K562 (cell line): ENCODE measurements around the gene PHF14. TPM values are rescaled to one million over a fixed set of nuclear protein-coding genes. Genes with fewer than 3 reads are reported as not detected.

Experiments
- ATAC-seq: fragments of 200-7000 bp; cut with Tn5 transposase; 3 replicates; pipeline ENCODE4 v1.9.1; 2020; ENCODE audit warnings: moderate library complexity
- BruUV-seq: library from RNA; stranded (reverse); fragments of 400-500 nt; replicated peaks from 2 replicates; lab custom pipeline; 2021; lab: Mats Ljungman, UMichigan
- CTCF ChIA-PET: fragments of 300-600 bp; formaldehyde crosslinking; extraction: SDS; loops from one replicate; lab custom pipeline; 2021; ENCODE audit warnings: low intra/inter-chr PET ratio; lab: Yijun Ruan, JAX
- POLR2A ChIA-PET: fragments of 300-600, 350-650 bp; sonication (Branson Sonifier 250); formaldehyde crosslinking; extraction: SDS; loops from one replicate; lab custom pipeline; 2021; ENCODE audit warnings: antibody characterized with exemption, inconsistent platforms; lab: Yijun Ruan, JAX
- DNase-seq, 4 experiments: peaks; one replicate each; pipeline versions ENCODE4 v3.0.0 to v3.0.0-alpha.2; 2011 to 2018; ENCODE audit warnings: low spot score in 3 of 4, mixed read lengths in 3 of 4; ENCODE audit errors: extremely low read depth in 1 of 4
- FAIRE-seq: peaks from 2 replicates; lab custom pipeline; 2011; peaks lifted over from hg19 to GRCh38; lab: Jason Lieb, UNC
- H2AFZ ChIP-seq: 2 replicates; pipeline ENCODE4 v1.6.0; 2011; ENCODE audit warnings: low read depth, low read length, control low read depth, inconsistent platforms
- H3K27ac ChIP-seq: fragments of 200-600 bp; 3 replicates; pipeline ENCODE4 v1.8.0; 2011; ENCODE audit warnings: low read depth, mild to moderate bottlenecking, control low read depth, inconsistent platforms, low read length, moderate library complexity, mixed read lengths; ENCODE audit errors: extremely low read depth
- H3K27me3 ChIP-seq, 2 experiments: fragments of 300-600 bp in 1 of 2; 2 replicates in 1 of 2; 3 replicates in 1 of 2; pipeline versions ENCODE4 v1.6.0 to v1.8.0; 2011; ENCODE audit warnings: inconsistent platforms in 2 of 2, low read length in 2 of 2, mild to moderate bottlenecking in 1 of 2, mixed read lengths in 1 of 2, moderate library complexity in 1 of 2; ENCODE audit not compliant: control insufficient read depth in 2 of 2, insufficient read depth in 2 of 2
- H3K36me3 ChIP-seq: fragments of 300-600 bp; 3 replicates; pipeline ENCODE4 v1.8.0; 2011; ENCODE audit warnings: mild to moderate bottlenecking, low read length, inconsistent platforms; ENCODE audit not compliant: control insufficient read depth, insufficient read depth
- H3K4me1 ChIP-seq, 2 experiments: fragments of 200-600 bp in 1 of 2; replicated peaks in 1 of 2; 2 replicates in 1 of 2; 3 replicates in 1 of 2; pipeline versions ENCODE4 v1.5.1 to v1.8.0; 2011; ENCODE audit warnings: inconsistent platforms in 2 of 2, low read length in 2 of 2, mild to moderate bottlenecking in 1 of 2, mixed read lengths in 1 of 2, moderate library complexity in 1 of 2; ENCODE audit not compliant: control insufficient read depth in 2 of 2, insufficient read depth in 2 of 2
- H3K4me2 ChIP-seq: 2 replicates; pipeline ENCODE4 v1.6.1; 2011; ENCODE audit warnings: low read length, control low read depth, inconsistent platforms, mixed read lengths; ENCODE audit not compliant: insufficient read depth
- H3K4me3 ChIP-seq: fragments of 200-600 bp; sonication (generic), shearing (Covaris generic); 2 replicates; pipeline ENCODE4 v1.5.1; 2016; ENCODE audit warnings: control low read depth, inconsistent platforms
- H3K79me2 ChIP-seq: fragments of 200-600 bp; 3 replicates; pipeline ENCODE4 v1.8.0; 2011; ENCODE audit warnings: low read length, inconsistent platforms; ENCODE audit not compliant: control insufficient read depth, insufficient read depth
- H3K9ac ChIP-seq, 2 experiments: 2 replicates each; pipeline versions ENCODE4 v1.6.0 to v1.6.1; 2011; ENCODE audit warnings: low read depth in 2 of 2, low read length in 2 of 2, control low read depth in 1 of 2, inconsistent platforms in 1 of 2, mild to moderate bottlenecking in 1 of 2, mixed read lengths in 1 of 2; ENCODE audit not compliant: insufficient read depth in 1 of 2
- H3K9me1 ChIP-seq: one replicate; pipeline ENCODE4 v1.6.0; 2011; ENCODE audit warnings: inconsistent platforms, mild to moderate bottlenecking, low read length, moderate library complexity; ENCODE audit not compliant: control insufficient read depth, insufficient read depth
- H3K9me3 ChIP-seq: replicated peaks from 2 replicates; pipeline ENCODE4 v1.5.1; 2011; ENCODE audit warnings: low read depth, low read length, inconsistent platforms; ENCODE audit not compliant: control insufficient read depth, insufficient read depth
- H4K20me1 ChIP-seq: replicated peaks from 2 replicates; pipeline ENCODE4 v1.6.1; 2011; ENCODE audit warnings: low read length, inconsistent platforms, mixed read lengths; ENCODE audit not compliant: control insufficient read depth, insufficient read depth
- CREB3L1 ChIP-seq: fragments of 450-650 bp; IDR thresholded peaks from 2 replicates; pipeline ENCODE4 v1.6.1; 2014; ENCODE audit warnings: low read depth, mild to moderate bottlenecking, moderate library complexity, borderline replicate concordance
- E2F8 ChIP-seq: fragments of 450-650 bp; IDR thresholded peaks from 2 replicates; pipeline ENCODE4 v1.7.1; 2018; ENCODE audit warnings: mild to moderate bottlenecking, low read depth; ENCODE audit not compliant: partially characterized antibody
- HDAC2 ChIP-seq: fragments of 450-650 bp; IDR thresholded peaks from 2 replicates; pipeline ENCODE4 v1.6.1; 2016; ENCODE audit warnings: mild to moderate bottlenecking
- LARP7 ChIP-seq: fragments of 450-650 bp; IDR thresholded peaks from 2 replicates; pipeline ENCODE4 v1.6.1; 2016
- NCOR1 ChIP-seq: fragments of 450-650 bp; IDR thresholded peaks from 2 replicates; pipeline ENCODE4 v1.6.1; 2016; ENCODE audit warnings: mild to moderate bottlenecking, moderate library complexity
- POLR2AphosphoS5 ChIP-seq: IDR thresholded peaks from 2 replicates; pipeline ENCODE4 v1.6.1; 2011; ENCODE audit warnings: mild to moderate bottlenecking, low read depth, low read length, moderate library complexity; ENCODE audit not compliant: control insufficient read depth, insufficient read depth
- ZNF584 ChIP-seq: fragments of 200-800 bp; sonication (Bioruptor generic); IDR thresholded peaks from 2 replicates; pipeline ENCODE4 v1.6.1; 2016; ENCODE audit warnings: low read depth, mild to moderate bottlenecking, missing genetic modification characterization, missing compliant biosample characterization
- ZNF668 ChIP-seq: fragments of 250-450 bp; sonication (Bioruptor Pico); IDR thresholded peaks from 2 replicates; pipeline ENCODE4 v1.8.0; 2022; ENCODE audit warnings: mild to moderate bottlenecking, inconsistent platforms
- ZNF764 ChIP-seq: fragments of 250-450 bp; sonication (Bioruptor Pico); IDR thresholded peaks from 2 replicates; pipeline ENCODE4 v1.4.0; 2020; ENCODE audit warnings: low read depth, mild to moderate bottlenecking, moderate library complexity
- ZNF780A ChIP-seq: fragments of 250-450 bp; sonication (Bioruptor Pico); IDR thresholded peaks from 2 replicates; pipeline ENCODE4 v1.5.0; 2021; ENCODE audit warnings: mild to moderate bottlenecking
- WGBS: fragments of 100-300 bp; shearing (Covaris generic); methylation state at CpG from one replicate; pipeline ENCODE4 v1.1.6; 2016; ENCODE audit warnings: low coverage, mixed read lengths; ENCODE audit not compliant: insufficient coverage; ENCODE audit errors: missing lambda C conversion rate; 5-methylcytosine and 5-hydroxymethylcytosine counted together
- in situ Hi-C: fragments of 300-500 bp; cut with MboI; formaldehyde crosslinking; loops from 4 replicates; pipeline ENCODE4 v1.15.0; 2018; ENCODE audit warnings: inconsistent platforms, mixed read lengths
- intact Hi-C: fragments of 100-400 bp; cut with micrococcal nuclease; formaldehyde crosslinking; loops from 2 replicates; pipeline ENCODE4 v1.14.2; 2022
- polyA plus RNA-seq, 8 experiments: library from polyadenylated mRNA; depleted of rRNA in 4 of 8; stranded (reverse) in 5 of 8; unstranded in 3 of 8; fragments of >200 nt; fragmentation: Nextera tagmentation in 2 of 8; fragmentation: Illumina TruSeq in 1 of 8; extraction: Ambion mirVana in 2 of 8; extraction: Trizol in 1 of 8; gene quantifications; 2 replicates each; pipeline versions ENCODE4 v1.2.1 to v1.2.3, GENCODE V29; 2011 to 2014; ENCODE audit warnings: inconsistent platforms in 1 of 8, missing spikeins in 1 of 8
- total RNA-seq, 7 experiments: library from RNA; depleted of rRNA in 6 of 7; stranded (reverse); fragments of >200 nt in 6 of 7; fragmentation: Illumina TruSeq in 2 of 7; extraction: Trizol in 2 of 7; gene quantifications; 2 replicates each; pipeline versions ENCODE4 v1.2.1 to v1.2.3, GENCODE V29; 2011 to 2021; ENCODE audit warnings: low replicate concordance in 1 of 7
- TF ChIP-seq, protein P1 (sequence below): fragments of 450-650 bp; formaldehyde crosslinking; IDR thresholded peaks from 2 replicates; pipeline ENCODE4 v1.4.0; 2020; ENCODE audit warnings: mild to moderate bottlenecking, moderate library complexity

The PHF14 gene
- total and polyA plus RNA-seq, 9 of the 15 experiments (the other 6 are each of a cell fraction or from before 2014, with no cell fraction given): 27.5 to 67.6 (median 41.4) TPM

- ATAC-seq (no peak), DNase-seq (no peak), FAIRE-seq (no peak)
- no peak overlapping the region for H3K27ac ChIP-seq
- no peaks in the 10 kb centered on the region for H3K36me3 ChIP-seq
- H3K4me1 ChIP-seq: no peaks in the 10 kb centered on the region
- H3K9me3 ChIP-seq: no peaks in the 10 kb centered on the region
- no peak overlapping the region for H2AFZ ChIP-seq
- in situ Hi-C loops (no loop called here), intact Hi-C loops (no loop called here)
- H3K79me2 ChIP-seq: no peaks in the 10 kb centered on the region
- ChIA-PET POLR2A (interaction anchor here (0.8 to 1.0 kb wide), 2 partner anchors 9 to 17 kb away, joined by 3 read pairs; no protein-coding TSS in a partner anchor), CTCF (no interaction called here)
- BruUV-seq: no TSS peak
- TF ChIP-seq ZNF780A (CRISPR knock-in tag): no peak
- TF ChIP-seq POLR2AphosphoS5: no peak
- no peak for TF ChIP-seq HDAC2
- TF ChIP-seq LARP7: no peak
- no peak for TF ChIP-seq ZNF584 (CRISPR knock-in tag)
- TF ChIP-seq, protein P1, sequence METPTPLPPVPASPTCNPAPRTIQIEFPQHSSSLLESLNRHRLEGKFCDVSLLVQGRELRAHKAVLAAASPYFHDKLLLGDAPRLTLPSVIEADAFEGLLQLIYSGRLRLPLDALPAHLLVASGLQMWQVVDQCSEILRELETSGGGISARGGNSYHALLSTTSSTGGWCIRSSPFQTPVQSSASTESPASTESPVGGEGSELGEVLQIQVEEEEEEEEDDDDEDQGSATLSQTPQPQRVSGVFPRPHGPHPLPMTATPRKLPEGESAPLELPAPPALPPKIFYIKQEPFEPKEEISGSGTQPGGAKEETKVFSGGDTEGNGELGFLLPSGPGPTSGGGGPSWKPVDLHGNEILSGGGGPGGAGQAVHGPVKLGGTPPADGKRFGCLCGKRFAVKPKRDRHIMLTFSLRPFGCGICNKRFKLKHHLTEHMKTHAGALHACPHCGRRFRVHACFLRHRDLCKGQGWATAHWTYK (CRISPR knock-in tag): no peak
- no peak for TF ChIP-seq CREB3L1
- TF ChIP-seq ZNF764 (CRISPR knock-in tag): no peak
- TF ChIP-seq NCOR1: no peak
- no peak for TF ChIP-seq ZNF668 (CRISPR knock-in tag)
- TF ChIP-seq E2F8: no peak
- 56% methylated on average over 5 of the region's 5 CpGs for WGBS
- no peak overlapping the region for H3K9ac ChIP-seq
- no peak overlapping the region for H3K4me2 ChIP-seq
- no peaks in the 10 kb centered on the region for H3K27me3 ChIP-seq
- H4K20me1 ChIP-seq: no peaks in the 10 kb centered on the region
- H3K9me1 ChIP-seq: no peaks in the 10 kb centered on the region
- H3K4me3 ChIP-seq: no peak overlapping the region
Observed at GRCh38 chr7:11171569-11172192, 198.0 kb downstream of the PHF14 start.
